ENCODE results near the gene LMO1.

Gene LMO1

DNA sequence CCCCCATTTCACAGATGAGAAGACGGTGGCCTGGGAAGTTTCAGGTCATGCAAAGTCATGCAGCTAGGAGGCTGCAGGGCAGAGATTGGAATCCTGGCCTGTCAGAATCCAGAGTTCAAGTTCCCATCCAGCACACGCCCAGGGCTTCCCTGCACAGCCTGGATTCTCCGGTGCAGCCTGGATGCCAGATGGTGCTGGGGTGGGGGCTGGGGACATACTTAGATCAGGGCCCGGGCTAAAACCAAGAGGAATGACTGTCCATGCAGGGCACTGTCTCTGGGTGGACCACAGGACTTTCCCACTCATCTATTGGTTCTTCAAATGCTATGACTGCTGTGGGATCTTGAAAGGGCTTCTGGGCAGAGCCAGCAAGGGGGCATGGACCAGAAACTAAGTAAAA, 24.6 kb downstream of the LMO1 start:
- no peak overlapping the region for H3K4me3 ChIP-seq (ENCODE audit: low read depth, low read length)
- no peak for DNase-seq (ENCODE audit: low read depth)
- TF ChIP-seq, protein P1, sequence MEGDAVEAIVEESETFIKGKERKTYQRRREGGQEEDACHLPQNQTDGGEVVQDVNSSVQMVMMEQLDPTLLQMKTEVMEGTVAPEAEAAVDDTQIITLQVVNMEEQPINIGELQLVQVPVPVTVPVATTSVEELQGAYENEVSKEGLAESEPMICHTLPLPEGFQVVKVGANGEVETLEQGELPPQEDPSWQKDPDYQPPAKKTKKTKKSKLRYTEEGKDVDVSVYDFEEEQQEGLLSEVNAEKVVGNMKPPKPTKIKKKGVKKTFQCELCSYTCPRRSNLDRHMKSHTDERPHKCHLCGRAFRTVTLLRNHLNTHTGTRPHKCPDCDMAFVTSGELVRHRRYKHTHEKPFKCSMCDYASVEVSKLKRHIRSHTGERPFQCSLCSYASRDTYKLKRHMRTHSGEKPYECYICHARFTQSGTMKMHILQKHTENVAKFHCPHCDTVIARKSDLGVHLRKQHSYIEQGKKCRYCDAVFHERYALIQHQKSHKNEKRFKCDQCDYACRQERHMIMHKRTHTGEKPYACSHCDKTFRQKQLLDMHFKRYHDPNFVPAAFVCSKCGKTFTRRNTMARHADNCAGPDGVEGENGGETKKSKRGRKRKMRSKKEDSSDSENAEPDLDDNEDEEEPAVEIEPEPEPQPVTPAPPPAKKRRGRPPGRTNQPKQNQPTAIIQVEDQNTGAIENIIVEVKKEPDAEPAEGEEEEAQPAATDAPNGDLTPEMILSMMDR (IDR thresholded peaks at IDR 0.05; ENCODE audit: insufficient read depth, low read depth, low read length, missing control alignments): no peak

DNA sequence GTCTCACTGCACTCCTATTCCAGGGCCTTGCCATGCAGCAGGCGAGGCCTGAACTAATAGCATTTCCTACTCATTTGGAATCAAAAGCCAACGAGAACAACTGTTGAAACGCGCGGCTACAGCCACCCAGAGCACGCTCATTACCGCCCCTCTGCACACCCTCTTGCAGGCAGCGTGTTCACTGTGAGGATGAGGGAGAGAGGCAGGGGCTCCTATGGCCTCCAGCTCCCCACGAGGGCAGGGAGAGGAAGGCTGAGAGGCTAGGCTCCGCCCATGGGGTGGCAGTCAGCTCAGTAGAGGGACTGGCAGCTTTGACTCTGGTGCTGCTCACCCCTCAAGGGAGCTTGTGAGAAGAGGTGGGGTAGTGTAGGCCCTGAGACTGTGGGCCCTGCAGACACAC, 26.2 kb downstream of the LMO1 start:
- DNase-seq (ENCODE audit: low read depth): no peak
- H3K4me3 ChIP-seq (ENCODE audit: low read depth, low read length): no peak overlapping the region
- TF ChIP-seq, protein P1 (IDR thresholded peaks at IDR 0.05; ENCODE audit: insufficient read depth, low read depth, low read length, missing control alignments): no peak

DNA sequence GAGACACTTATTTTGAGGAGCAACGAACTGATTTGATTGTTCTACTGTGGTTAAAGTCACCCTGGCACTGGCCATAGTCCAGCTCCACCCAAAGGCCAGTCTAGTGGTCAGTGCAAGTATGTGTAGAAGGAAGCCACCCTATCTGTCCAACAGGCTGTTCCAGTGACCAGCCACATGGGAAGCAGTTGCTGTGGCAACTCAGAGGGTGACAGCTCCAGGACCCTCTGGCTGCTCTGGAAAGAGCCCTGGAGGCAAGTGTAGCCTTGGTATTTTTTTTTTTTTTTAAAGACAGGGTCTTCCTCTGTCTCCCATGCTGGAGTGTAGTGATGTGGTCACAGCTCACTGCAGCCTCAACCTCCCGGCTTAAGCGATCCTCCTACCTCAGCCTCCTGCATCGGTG, 27.8 kb downstream of the LMO1 start:
- no peak overlapping the region for H3K4me3 ChIP-seq (ENCODE audit: low read depth, low read length)
- no peak for DNase-seq (ENCODE audit: low read depth)
- TF ChIP-seq, protein P1 (IDR thresholded peaks at IDR 0.05; ENCODE audit: insufficient read depth, low read depth, low read length, missing control alignments): no peak

DNA sequence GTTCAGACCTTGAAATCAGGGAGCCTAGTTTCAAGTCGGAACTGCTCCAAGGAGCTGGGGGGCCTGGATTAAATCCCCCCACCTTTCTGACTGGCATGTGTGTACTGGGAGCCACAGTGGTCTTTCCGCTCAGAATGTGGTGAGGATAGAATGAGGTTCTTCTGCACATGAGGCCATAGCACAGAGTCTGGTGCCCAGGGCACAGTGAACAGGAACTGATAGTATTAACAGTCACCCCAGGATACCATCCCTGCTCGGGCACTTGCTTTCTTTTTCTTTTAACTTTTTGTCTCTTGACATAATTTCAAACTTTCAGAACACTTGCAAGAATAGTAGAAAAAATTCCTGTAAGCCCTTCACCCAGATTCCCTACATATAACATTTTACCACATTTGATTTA, 28.8 kb downstream of the LMO1 start:
- H3K4me3 ChIP-seq (ENCODE audit: low read depth, low read length): no peak overlapping the region
- DNase-seq (ENCODE audit: low read depth): no peak
- TF ChIP-seq, protein P1 (IDR thresholded peaks at IDR 0.05; ENCODE audit: insufficient read depth, low read depth, low read length, missing control alignments): no peak

DNA sequence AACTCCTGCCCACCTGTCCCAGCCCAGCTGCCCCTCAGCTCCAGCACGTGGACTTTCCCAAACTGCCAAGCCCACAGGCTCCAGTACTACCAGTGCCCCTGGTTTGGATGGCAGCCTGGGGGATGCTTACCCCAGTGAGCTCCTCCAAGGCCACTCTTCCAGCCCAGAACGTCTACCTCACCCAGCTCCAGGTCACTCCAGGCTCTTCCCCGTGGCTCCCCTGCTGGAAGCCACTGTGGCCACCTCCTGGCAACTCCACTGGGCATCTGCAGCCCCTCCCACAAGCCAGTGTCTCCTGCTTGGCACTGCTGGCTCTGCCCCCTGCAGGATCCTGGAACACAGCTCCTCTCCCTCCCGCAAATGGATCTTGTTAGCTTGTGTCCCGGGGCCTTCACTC, 29.3 kb downstream of the LMO1 start:
- DNase-seq (ENCODE audit: low read depth): no peak
- H3K4me3 ChIP-seq (ENCODE audit: low read depth, low read length): no peak overlapping the region
- TF ChIP-seq, protein P1 (IDR thresholded peaks at IDR 0.05; ENCODE audit: insufficient read depth, low read depth, low read length, missing control alignments): no peak

DNA sequence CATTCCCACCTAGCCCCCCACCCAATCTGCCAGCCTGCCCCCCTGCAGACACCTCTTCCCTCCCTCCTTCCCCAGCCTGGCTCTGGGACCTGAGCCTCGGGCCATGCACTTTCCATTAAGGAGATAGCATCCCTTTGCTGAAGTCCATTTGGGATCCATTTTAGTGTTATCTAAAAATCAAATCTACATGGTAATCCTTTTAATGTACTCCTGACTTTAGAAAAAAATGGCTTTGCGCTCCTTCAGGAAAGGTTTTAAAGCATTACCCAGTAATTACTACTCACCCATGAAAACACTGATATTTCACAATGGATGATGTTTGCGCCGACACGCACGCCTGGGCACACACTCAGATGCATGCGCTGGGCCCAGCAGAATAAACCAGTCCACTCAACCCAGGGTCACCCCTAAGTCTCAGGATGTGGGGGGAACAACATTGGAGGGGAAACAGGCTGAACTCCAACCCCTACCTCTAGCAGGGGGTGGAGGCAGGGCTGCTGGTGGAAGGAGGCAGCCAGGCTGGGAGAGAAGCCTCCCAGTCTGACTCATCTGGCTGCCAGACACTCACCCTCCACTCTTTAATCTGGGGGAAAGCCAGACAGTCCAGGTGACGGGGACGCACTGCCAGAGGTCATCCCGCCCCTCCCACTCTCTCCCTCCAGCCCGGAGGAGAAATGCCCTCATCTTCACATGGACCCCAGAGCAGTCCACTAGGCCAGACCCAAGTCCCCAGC, 29.8 kb downstream of the LMO1 start:
- TF ChIP-seq, protein P1 (IDR thresholded peaks at IDR 0.05; ENCODE audit: insufficient read depth, low read depth, low read length, missing control alignments): no peak
- H3K4me3 ChIP-seq (ENCODE audit: low read depth, low read length): no peak overlapping the region
- no peak for DNase-seq (ENCODE audit: low read depth)

Data from GM12865 (cell line).